GM12878 (cell line): ENCODE results near the gene CHMP4B. TPM values are rescaled to one million over a fixed set of nuclear protein-coding genes. Genes with fewer than 3 reads are reported as not detected.

Source experiments
- ATAC-seq: fragments of 200-7000 bp; cut with Tn5 transposase; 3 replicates; pipeline ENCODE4 v1.9.1; 2020; ENCODE audit warnings: mild to moderate bottlenecking, moderate library complexity
- BruUV-seq: library from RNA; stranded (reverse); fragments of 400-500 nt; replicated peaks from 2 replicates; lab custom pipeline; 2021; lab: Mats Ljungman, UMichigan
- CTCF ChIA-PET: fragments of 300-600 bp; sonication (Branson Sonifier 250); formaldehyde crosslinking; extraction: SDS; loops from one replicate; lab custom pipeline; 2021; ENCODE audit warnings: inconsistent platforms; lab: Yijun Ruan, JAX
- POLR2A ChIA-PET: fragments of 350-600 bp; formaldehyde crosslinking; extraction: SDS; loops from one replicate; lab custom pipeline; 2021; ENCODE audit warnings: inconsistent platforms; lab: Charles Lee
- RAD21 ChIA-PET: fragments of 300-600 bp; sonication (Branson Sonifier 250); formaldehyde crosslinking; loops from one replicate; lab custom pipeline; 2023; ENCODE audit warnings: antibody characterized with exemption; ENCODE audit not compliant: unreplicated experiment; lab: Charles Lee
- SMC1A ChIA-PET: fragments of 300-600 bp; sonication (Branson Sonifier 250); formaldehyde crosslinking; loops from one replicate; lab custom pipeline; 2023; ENCODE audit not compliant: unreplicated experiment, uncharacterized antibody; lab: Charles Lee
- DNase-seq: peaks from one replicate; pipeline ENCODE4 v3.0.0-alpha.2; 2011; ENCODE audit warnings: low read depth, low spot score
- FAIRE-seq: peaks from 3 replicates; lab custom pipeline; 2011; peaks lifted over from hg19 to GRCh38; lab: Jason Lieb, UNC
- H2AFZ ChIP-seq: 2 replicates; pipeline ENCODE4 v1.6.0; 2011; ENCODE audit warnings: low read depth, low read length, control low read depth; ENCODE audit not compliant: control insufficient read depth
- H3K27ac ChIP-seq: 2 replicates; pipeline ENCODE4 v1.5.1; 2011; ENCODE audit warnings: control low read depth; ENCODE audit not compliant: control insufficient read depth, insufficient read depth
- H3K27me3 ChIP-seq, 2 experiments: replicated peaks in 1 of 2; 2 replicates each; pipeline versions ENCODE4 v1.6.0 to v1.6.1; 2011; ENCODE audit warnings: low read length in 1 of 2; ENCODE audit not compliant: control insufficient read depth in 2 of 2, insufficient read depth in 2 of 2
- H3K36me3 ChIP-seq, 2 experiments: 2 replicates each; pipeline ENCODE4 v1.5.1; 2011; ENCODE audit warnings: low read length in 1 of 2; ENCODE audit not compliant: control insufficient read depth in 2 of 2, insufficient read depth in 2 of 2
- H3K4me1 ChIP-seq: 2 replicates; pipeline ENCODE4 v1.6.1; 2011; ENCODE audit warnings: mild to moderate bottlenecking, low read length, moderate library complexity, mixed read lengths; ENCODE audit not compliant: control insufficient read depth, insufficient read depth
- H3K4me2 ChIP-seq: 2 replicates; pipeline ENCODE4 v1.6.0; 2011; ENCODE audit warnings: control low read depth; ENCODE audit not compliant: control insufficient read depth, insufficient read depth
- H3K4me3 ChIP-seq: fragments of 200-600 bp; sonication (generic); 2 replicates; pipeline ENCODE4 v1.5.1; 2016
- H3K79me2 ChIP-seq: 2 replicates; pipeline ENCODE4 v1.6.0; 2011; ENCODE audit warnings: low read length; ENCODE audit not compliant: control insufficient read depth, insufficient read depth
- H3K9ac ChIP-seq: 2 replicates; pipeline ENCODE4 v1.8.0; 2011; ENCODE audit warnings: low read length, control low read depth, mixed read lengths; ENCODE audit not compliant: control insufficient read depth, insufficient read depth
- H3K9me3 ChIP-seq: replicated peaks from 3 replicates; pipeline ENCODE4 v1.5.1; 2011; ENCODE audit warnings: mild to moderate bottlenecking, low read length; ENCODE audit not compliant: control insufficient read depth, insufficient read depth
- H4K20me1 ChIP-seq: 2 replicates; pipeline ENCODE4 v1.6.0; 2011; ENCODE audit not compliant: control insufficient read depth, insufficient read depth
- ATF7 ChIP-seq: fragments of 450-650 bp; IDR thresholded peaks from 2 replicates; pipeline ENCODE4 v1.6.1; 2016; ENCODE audit warnings: low read depth, mild to moderate bottlenecking
- BHLHE40 ChIP-seq, 2 experiments: fragments of 450-650 bp in 1 of 2; IDR thresholded peaks; 2 replicates each; pipeline ENCODE4 v1.6.1; 2011 to 2017; ENCODE audit warnings: low read depth in 2 of 2, borderline replicate concordance in 1 of 2, improper control_type of control experiment in 1 of 2, low read length in 1 of 2, mild to moderate bottlenecking in 1 of 2
- JUND ChIP-seq: IDR thresholded peaks from 2 replicates; pipeline ENCODE4 v1.6.1; 2012; ENCODE audit warnings: low read depth, mild to moderate bottlenecking, low read length, improper control_type of control experiment, moderate library complexity
- KDM1A ChIP-seq: fragments of 200-600 bp; sonication (generic); IDR thresholded peaks from 2 replicates; pipeline ENCODE4 v1.6.1; 2016; ENCODE audit warnings: borderline replicate concordance
- NFIC ChIP-seq: IDR thresholded peaks from 2 replicates; pipeline ENCODE4 v1.6.1; 2012; ENCODE audit warnings: low read depth, mild to moderate bottlenecking, inconsistent platforms, low read length, moderate library complexity
- RAD51 ChIP-seq: fragments of 450-650 bp; IDR thresholded peaks from 2 replicates; pipeline ENCODE4 v1.6.1; 2016; ENCODE audit warnings: moderate library complexity, mild to moderate bottlenecking, inconsistent platforms
- SREBF1 ChIP-seq: IDR thresholded peaks from 2 replicates; pipeline ENCODE4 v1.6.1; 2012; ENCODE audit warnings: mild to moderate bottlenecking, low read length
- SRF ChIP-seq, 2 experiments: IDR thresholded peaks; 2 replicates each; pipeline ENCODE4 v1.6.1; 2011; ENCODE audit warnings: low read depth in 2 of 2, low read length in 2 of 2, mild to moderate bottlenecking in 1 of 2, moderate library complexity in 1 of 2
- STAT3 ChIP-seq: IDR thresholded peaks from 2 replicates; pipeline ENCODE4 v1.6.1; 2011; ENCODE audit warnings: low read depth, low read length, improper control_type of control experiment
- TAF1 ChIP-seq: IDR thresholded peaks from 2 replicates; pipeline ENCODE4 v1.6.1; 2011; ENCODE audit warnings: mild to moderate bottlenecking, low read depth, low read length, borderline replicate concordance
- WGBS: methylation state at CpG from one replicate; pipeline ENCODE4 v1.1.6; 2016; ENCODE audit warnings: low lambda C conversion rate; ENCODE audit not compliant: insufficient replicate concordance, insufficient coverage; ENCODE audit errors: missing lambda C conversion rate; 5-methylcytosine and 5-hydroxymethylcytosine counted together
- in situ Hi-C: fragments of 300-500 bp; cut with MboI; formaldehyde crosslinking; loops from 9 replicates; pipeline ENCODE4 v1.14.3; 2018; ENCODE audit warnings: mixed read lengths
- intact Hi-C: fragments of 100-400 bp; cut with micrococcal nuclease; formaldehyde crosslinking; loops from one replicate; pipeline ENCODE4 v1.14.2; 2022; ENCODE audit not compliant: unreplicated experiment
- polyA plus RNA-seq, 11 experiments: library from polyadenylated mRNA; depleted of rRNA in 4 of 11; unstranded in 6 of 11; stranded (reverse) in 5 of 11; fragments of >200 nt; fragmentation: Nextera tagmentation in 4 of 11; fragmentation: Illumina TruSeq in 1 of 11; extraction: Ambion mirVana in 4 of 11; extraction: Trizol in 1 of 11; gene quantifications; 1 replicate in 1 of 11; 2 replicates in 10 of 11; pipeline versions ENCODE4 v1.2.1 to v1.2.3, GENCODE V29; 2011 to 2016; ENCODE audit warnings: inconsistent platforms in 2 of 11, missing spikeins in 2 of 11, low read depth in 1 of 11
- total RNA-seq, 4 experiments: library from RNA; depleted of rRNA in 3 of 4; stranded (reverse); fragments of >200 nt in 3 of 4; fragmentation: Illumina TruSeq in 1 of 4; extraction: Trizol in 1 of 4; gene quantifications; 2 replicates each; pipeline versions ENCODE4 v1.2.1 to v1.2.3, GENCODE V29; 2013 to 2021
- TF ChIP-seq, protein P1 (sequence below): IDR thresholded peaks from 2 replicates; pipeline ENCODE4 v1.6.1; 2012; ENCODE audit warnings: low read length, inconsistent platforms
- TF ChIP-seq, protein P2 (sequence below): fragments of 450-650 bp; IDR thresholded peaks from 2 replicates; pipeline ENCODE4 v1.6.1; 2018; ENCODE audit warnings: borderline replicate concordance, mild to moderate bottlenecking; ENCODE audit not compliant: partially characterized antibody
- TF ChIP-seq, protein P3 (sequence below): IDR thresholded peaks from 2 replicates; pipeline ENCODE4 v1.6.1; 2012; ENCODE audit warnings: improper control_type of control experiment, low read depth, low read length; ENCODE audit not compliant: insufficient replicate concordance
- TF ChIP-seq, protein P4 (sequence below): fragments of 450-650 bp; IDR thresholded peaks from 2 replicates; pipeline ENCODE4 v1.6.1; 2016; ENCODE audit warnings: mild to moderate bottlenecking

Gene CHMP4B
- total and polyA plus RNA-seq, 10 of the 15 experiments (the other 5 are each of a cell fraction or from before 2014, with no cell fraction given) = 4.2 to 118 (median 49.6) TPM

DNA sequence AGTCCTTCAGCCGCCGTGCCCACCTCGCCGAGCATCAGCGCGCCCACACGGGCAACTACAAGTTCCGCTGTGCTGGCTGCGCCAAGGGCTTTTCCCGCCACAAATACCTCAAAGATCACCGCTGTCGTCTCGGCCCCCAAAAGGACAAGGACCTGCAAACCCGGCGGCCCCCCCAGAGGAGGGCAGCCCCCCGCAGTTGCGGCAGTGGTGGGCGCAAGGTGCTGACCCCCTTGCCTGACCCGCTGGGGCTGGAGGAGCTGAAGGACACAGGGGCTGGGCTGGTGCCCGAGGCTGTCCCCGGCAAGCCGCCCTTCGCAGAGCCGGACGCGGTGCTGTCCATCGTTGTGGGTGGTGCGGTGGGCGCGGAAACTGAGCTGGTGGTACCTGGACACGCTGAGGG is 20.1 kb upstream of the CHMP4B start:
- H4K20me1 ChIP-seq = no peaks in the 10 kb centered on the region
- FAIRE-seq (no peak), ATAC-seq (no peak), DNase-seq (no peak)
- H3K79me2 ChIP-seq = no peaks in the 10 kb centered on the region
- H3K36me3 ChIP-seq = no peaks in the 10 kb centered on the region
- ChIA-PET RAD21 (interaction anchor here (1.6 kb wide), 1 partner anchor 58 kb away, joined by 4 read pairs; no protein-coding TSS in a partner anchor), POLR2A (no interaction called here), SMC1A (interaction anchor here (1.3 to 1.6 kb wide), 2 partner anchors 10 to 13 kb away, joined by 3 to 5 read pairs; no protein-coding TSS in a partner anchor), CTCF (interaction anchor here (1.5 to 4.1 kb wide), 6 partner anchors 8 to 59 kb away, joined by 3 to 16 read pairs (median 6); no protein-coding TSS in a partner anchor)
- no peak overlapping the region for H3K4me3 ChIP-seq
- in situ Hi-C loops = no loop called here
- peaks cover 2% of the 10 kb centered on the region; the same call in 1 of the 2 replicates for H3K4me1 ChIP-seq
- no TSS peak for BruUV-seq
- H3K4me2 ChIP-seq = no peak overlapping the region
- H2AFZ ChIP-seq = no peak overlapping the region
- H3K27me3 ChIP-seq = no peaks in the 10 kb centered on the region
- no peak overlapping the region for H3K9ac ChIP-seq
- TF ChIP-seq KDM1A (no peak), SRF (IDR thresholded peaks at IDR 0.05; ENCODE audit: low read depth in 2 of 2, low read length in 2 of 2) (no peak), BHLHE40 (IDR thresholded peaks at IDR 0.05; ENCODE audit: borderline replicate concordance in 1 of 2, low read depth in 2 of 2, low read length in 1 of 2) (no peak), ATF7 (no peak), RAD51 (no peak), NFIC (no peak), JUND (no peak), STAT3 (no peak), SREBF1 (no peak), TAF1 (no peak)
- TF ChIP-seq, protein P1, sequence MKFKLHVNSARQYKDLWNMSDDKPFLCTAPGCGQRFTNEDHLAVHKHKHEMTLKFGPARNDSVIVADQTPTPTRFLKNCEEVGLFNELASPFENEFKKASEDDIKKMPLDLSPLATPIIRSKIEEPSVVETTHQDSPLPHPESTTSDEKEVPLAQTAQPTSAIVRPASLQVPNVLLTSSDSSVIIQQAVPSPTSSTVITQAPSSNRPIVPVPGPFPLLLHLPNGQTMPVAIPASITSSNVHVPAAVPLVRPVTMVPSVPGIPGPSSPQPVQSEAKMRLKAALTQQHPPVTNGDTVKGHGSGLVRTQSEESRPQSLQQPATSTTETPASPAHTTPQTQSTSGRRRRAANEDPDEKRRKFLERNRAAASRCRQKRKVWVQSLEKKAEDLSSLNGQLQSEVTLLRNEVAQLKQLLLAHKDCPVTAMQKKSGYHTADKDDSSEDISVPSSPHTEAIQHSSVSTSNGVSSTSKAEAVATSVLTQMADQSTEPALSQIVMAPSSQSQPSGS = no peak
- TF ChIP-seq, protein P2, sequence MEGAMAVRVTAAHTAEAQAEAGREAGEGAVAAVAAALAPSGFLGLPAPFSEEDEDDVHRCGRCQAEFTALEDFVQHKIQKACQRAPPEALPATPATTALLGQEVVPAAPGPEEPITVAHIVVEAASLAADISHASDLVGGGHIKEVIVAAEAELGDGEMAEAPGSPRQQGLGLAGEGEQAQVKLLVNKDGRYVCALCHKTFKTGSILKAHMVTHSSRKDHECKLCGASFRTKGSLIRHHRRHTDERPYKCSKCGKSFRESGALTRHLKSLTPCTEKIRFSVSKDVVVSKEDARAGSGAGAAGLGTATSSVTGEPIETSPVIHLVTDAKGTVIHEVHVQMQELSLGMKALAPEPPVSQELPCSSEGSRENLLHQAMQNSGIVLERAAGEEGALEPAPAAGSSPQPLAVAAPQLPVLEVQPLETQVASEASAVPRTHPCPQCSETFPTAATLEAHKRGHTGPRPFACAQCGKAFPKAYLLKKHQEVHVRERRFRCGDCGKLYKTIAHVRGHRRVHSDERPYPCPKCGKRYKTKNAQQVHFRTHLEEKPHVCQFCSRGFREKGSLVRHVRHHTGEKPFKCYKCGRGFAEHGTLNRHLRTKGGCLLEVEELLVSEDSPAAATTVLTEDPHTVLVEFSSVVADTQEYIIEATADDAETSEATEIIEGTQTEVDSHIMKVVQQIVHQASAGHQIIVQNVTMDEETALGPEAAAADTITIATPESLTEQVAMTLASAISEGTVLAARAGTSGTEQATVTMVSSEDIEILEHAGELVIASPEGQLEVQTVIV = no peak
- TF ChIP-seq, protein P3, sequence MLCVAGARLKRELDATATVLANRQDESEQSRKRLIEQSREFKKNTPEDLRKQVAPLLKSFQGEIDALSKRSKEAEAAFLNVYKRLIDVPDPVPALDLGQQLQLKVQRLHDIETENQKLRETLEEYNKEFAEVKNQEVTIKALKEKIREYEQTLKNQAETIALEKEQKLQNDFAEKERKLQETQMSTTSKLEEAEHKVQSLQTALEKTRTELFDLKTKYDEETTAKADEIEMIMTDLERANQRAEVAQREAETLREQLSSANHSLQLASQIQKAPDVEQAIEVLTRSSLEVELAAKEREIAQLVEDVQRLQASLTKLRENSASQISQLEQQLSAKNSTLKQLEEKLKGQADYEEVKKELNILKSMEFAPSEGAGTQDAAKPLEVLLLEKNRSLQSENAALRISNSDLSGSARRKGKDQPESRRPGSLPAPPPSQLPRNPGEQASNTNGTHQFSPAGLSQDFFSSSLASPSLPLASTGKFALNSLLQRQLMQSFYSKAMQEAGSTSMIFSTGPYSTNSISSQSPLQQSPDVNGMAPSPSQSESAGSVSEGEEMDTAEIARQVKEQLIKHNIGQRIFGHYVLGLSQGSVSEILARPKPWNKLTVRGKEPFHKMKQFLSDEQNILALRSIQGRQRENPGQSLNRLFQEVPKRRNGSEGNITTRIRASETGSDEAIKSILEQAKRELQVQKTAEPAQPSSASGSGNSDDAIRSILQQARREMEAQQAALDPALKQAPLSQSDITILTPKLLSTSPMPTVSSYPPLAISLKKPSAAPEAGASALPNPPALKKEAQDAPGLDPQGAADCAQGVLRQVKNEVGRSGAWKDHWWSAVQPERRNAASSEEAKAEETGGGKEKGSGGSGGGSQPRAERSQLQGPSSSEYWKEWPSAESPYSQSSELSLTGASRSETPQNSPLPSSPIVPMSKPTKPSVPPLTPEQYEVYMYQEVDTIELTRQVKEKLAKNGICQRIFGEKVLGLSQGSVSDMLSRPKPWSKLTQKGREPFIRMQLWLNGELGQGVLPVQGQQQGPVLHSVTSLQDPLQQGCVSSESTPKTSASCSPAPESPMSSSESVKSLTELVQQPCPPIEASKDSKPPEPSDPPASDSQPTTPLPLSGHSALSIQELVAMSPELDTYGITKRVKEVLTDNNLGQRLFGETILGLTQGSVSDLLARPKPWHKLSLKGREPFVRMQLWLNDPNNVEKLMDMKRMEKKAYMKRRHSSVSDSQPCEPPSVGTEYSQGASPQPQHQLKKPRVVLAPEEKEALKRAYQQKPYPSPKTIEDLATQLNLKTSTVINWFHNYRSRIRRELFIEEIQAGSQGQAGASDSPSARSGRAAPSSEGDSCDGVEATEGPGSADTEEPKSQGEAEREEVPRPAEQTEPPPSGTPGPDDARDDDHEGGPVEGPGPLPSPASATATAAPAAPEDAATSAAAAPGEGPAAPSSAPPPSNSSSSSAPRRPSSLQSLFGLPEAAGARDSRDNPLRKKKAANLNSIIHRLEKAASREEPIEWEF = no peak
- TF ChIP-seq, protein P4, sequence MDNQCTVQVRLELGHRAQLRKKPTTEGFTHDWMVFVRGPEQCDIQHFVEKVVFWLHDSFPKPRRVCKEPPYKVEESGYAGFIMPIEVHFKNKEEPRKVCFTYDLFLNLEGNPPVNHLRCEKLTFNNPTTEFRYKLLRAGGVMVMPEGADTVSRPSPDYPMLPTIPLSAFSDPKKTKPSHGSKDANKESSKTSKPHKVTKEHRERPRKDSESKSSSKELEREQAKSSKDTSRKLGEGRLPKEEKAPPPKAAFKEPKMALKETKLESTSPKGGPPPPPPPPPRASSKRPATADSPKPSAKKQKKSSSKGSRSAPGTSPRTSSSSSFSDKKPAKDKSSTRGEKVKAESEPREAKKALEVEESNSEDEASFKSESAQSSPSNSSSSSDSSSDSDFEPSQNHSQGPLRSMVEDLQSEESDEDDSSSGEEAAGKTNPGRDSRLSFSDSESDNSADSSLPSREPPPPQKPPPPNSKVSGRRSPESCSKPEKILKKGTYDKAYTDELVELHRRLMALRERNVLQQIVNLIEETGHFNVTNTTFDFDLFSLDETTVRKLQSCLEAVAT = no peak
- no peaks in the 10 kb centered on the region for H3K9me3 ChIP-seq
- no peak overlapping the region for H3K27ac ChIP-seq
- intact Hi-C loops = loop anchor here (5.0 kb wide), 1 partner anchor 336 kb away; no protein-coding TSS in a partner anchor
- whole genome bisulfite sequencing = 98% methylated on average over 31 of the region's 31 CpGs
